GM10847 (cell line): ENCODE data around the gene POU2F2.

Experiments used
- POLR2A ChIP-seq: IDR thresholded peaks from 2 replicates; pipeline ENCODE4 v1.6.1; 2011; ENCODE audit not compliant: insufficient read length; ENCODE audit errors: extremely low read depth

Gene POU2F2

DNA sequence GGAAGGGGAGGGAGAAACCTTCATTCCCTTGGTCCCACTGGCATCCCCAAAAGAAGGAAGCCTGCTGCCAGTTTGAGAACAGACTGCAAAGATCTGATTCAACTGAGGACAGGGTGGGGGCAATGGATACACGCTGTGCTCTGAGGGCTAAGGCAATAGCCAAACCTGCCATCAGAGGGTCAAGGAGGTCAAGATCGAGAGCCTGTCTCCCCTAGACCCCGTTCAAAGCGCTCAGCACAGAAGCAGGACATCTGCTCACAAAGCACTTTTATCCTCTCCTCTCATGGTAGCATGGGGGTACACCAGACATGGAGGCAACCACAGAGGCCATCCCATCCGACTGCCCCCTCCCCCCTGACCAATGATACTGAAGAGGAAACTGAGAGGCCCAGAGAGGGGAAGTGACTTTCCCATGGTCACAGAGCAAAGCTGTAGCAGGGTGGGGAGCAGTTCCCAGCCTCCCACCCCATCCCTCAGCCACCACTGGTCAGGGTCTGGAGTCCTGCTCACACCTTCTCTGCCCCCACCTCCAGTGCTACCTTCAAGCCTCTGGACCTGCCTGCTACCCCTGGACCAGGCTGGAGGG, 11.1 kb downstream of the POU2F2 start:
- TF ChIP-seq POLR2A: no peak

DNA sequence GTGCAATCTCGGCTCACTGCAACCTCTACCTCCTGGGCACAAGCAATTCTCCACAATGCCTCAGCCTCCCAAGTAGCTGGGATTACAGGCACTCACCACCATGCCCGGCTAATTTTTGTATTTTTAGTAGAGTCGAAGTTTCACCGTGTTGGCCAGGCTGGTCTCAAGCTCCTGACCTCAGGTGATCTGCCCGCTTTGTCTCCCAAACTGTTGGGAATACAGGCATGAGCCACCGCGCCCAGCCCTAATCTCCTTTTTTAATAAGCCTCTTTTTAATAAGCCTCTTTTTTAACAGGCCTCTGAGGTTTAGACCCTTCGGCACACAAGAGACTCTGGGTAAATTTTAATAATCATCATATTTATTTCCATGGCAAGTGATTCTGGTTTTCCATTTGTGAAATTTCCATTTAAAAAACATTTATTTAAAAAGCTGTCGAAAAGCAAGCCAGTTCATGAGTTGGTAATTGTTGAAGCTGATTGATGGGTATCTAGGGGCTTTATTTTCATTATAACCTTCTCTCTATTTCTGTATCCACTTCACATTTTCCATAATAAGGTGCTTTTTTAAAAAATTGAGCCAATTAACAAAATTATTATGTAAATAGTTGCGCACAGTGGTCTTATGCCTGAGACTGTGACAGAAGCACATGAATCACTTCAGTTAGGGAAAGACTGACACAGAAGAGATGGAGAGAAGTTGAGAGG, 11.8 kb downstream of the POU2F2 start:
- TF ChIP-seq POLR2A: no peak

DNA sequence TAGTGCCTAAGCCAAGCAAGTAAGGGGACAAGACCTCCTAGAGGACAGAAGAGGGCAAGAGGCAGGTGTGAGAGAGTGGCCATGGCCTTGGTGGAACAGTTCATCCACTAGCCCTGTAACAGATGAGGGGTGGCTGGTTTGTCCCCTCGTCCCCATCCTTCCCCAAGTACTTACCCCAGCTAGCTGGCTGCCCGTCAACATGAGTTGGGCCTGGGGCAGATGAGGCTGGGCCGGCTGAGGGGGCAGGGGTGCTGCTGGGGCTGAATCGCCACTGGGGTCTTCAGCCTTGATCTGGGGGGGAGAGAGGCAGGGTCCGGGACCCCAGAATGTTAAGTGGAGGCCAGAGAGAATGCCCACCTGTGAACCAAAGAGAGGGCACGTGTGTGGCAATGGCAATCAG, 15.2 kb downstream of the POU2F2 start:
- TF ChIP-seq POLR2A: no peak

DNA sequence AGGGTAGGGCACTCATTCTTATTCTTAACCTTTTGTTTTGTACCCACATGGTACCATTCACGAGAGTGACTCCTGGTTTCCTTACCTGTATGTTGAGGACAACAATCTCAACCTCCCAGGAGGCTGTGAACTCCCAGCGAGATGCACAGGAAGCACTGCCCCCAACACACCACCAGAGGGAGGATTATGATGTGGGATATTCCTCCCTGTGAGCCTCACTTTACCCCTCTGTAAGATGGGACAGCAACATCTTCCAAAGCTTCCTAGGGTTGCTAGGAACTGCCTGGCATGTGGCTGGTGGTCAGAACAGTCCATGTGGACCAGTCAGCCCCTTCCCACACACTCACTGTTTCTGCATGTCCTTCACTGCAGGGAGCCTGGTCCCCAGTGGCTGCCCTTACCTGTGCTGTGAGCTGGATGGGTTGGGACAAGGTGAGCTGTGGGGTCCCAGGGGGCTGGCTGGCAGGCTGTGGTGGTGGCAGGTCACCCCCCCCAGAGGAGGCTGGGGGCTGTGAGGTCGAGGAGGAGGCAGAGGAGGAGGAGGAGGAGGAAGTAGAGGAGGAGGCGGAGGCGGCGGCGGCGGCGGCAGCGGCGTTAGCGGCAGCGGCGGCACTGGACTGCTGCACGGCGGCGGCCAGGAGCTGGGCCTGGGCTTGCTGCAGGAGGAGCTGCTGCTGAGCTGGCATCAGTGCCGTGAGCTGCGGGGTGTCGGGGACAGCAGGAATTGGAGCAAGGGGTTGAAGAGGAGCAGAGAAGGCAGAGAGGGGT, 15.8 kb downstream of the POU2F2 start:
- TF ChIP-seq POLR2A: no peak

DNA sequence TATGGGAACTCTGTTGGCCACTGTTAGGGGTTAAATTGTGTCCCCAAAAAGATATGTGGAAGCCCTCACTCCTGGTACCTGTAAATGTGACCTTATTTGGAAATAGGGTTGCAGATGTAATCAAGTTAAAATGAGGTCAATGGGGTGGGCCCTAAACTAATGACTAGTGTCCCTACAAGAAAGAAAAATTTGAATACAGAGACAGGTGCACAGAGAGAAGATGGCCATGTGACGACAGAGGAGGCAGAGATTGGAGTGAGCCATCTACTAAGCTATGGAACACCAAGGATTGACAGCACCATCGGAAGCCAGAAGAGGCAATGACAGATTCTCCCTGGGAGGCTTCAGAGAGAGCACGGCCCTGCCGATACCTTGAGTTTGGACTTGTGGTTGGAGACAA, 16.5 kb downstream of the POU2F2 start:
- no peak for TF ChIP-seq POLR2A

- TF ChIP-seq POLR2A: no peak
Observed at GRCh38 chr19:42115219-42115618, 17.0 kb downstream of the POU2F2 start.

- TF ChIP-seq POLR2A: no peak
Observed at GRCh38 chr19:42114412-42114811, 17.8 kb downstream of the POU2F2 start.

GRCh38 chr19:42113641-42114348, 18.5 kb downstream of the POU2F2 start:
- no peak for TF ChIP-seq POLR2A

DNA sequence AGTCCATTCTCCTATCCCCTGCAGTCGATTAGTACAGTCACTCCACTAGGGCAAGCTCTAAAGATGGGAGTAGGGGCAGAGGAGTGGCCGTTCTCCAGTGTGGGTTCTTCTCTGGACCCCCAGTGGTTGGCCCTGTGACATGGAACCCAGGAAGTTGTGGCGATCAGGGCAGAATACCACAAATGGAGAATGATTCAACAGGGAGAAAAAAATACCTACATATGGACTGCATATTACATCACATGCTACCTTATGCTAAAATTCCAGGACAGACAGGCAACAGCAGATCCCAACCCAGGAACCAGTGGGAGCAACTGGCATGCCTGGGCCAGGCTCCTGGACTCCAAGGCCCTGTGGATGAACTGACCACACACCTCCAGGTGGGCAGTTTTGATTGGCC, 20.4 kb downstream of the POU2F2 start:
- TF ChIP-seq POLR2A: no peak

- TF ChIP-seq POLR2A: no peak
Observed at GRCh38 chr19:42111384-42111783, 20.9 kb downstream of the POU2F2 start.

DNA sequence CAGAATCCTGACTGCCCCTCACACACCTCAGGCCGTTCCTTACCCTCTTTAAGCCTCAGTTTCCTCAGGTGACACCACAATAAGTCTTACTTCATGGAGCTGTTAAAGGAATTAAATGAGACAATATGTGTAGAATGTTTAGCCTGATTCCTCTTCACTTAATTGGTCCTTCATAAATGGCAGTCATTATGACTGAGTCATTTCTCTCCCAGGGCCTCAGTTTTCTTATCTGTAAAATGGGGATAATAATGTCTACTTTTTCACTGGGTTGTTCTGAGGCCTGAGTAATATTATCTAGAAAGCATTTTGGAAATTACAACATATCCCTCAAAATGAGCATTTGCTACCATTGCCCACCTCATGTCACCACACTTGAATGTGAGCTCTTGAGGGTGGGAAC, 21.6 kb downstream of the POU2F2 start:
- no peak for TF ChIP-seq POLR2A

- TF ChIP-seq POLR2A: no peak
Observed at GRCh38 chr19:42109896-42110295, 22.4 kb downstream of the POU2F2 start.

DNA sequence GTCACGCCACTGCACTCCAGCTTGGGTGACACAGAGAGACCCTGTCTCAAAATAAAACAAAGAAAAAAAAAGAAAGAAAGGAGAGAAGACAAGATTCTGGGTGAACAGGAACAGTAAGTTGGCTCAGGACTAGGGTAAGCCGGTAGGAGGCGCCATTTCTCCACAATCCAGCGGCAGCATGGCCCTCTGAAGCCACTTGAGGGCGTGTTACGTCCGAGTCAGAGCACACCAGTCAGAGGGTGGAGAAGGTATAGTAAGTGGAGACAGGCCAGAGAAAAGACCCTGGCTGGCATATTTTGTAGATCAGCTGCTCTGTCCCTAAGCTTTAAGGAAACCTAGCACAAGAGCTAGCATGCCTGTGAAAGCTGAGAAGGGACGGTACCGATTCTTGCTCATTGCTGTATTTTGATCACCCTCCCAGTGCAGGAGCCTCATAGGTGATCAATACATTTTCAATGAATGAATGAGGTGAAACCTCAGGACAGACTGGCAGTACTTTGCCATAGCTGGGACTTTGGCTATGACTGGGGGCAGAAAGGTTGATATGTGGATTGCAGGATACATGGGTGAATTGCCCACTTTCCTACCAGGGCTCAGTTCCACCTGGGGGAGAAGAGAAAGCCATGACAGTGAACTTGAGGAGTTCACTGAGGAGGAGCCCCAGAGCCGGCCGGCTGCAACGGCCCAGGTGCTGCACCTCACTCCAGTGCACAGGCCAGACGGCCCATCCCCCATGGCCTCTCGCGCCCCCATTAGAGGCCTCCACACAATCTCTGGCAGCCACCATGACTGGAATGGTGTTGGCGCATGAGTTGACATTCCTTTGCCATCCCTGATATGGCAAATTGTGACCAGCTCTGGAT, 23.5 kb downstream of the POU2F2 start:
- no peak for TF ChIP-seq POLR2A

DNA sequence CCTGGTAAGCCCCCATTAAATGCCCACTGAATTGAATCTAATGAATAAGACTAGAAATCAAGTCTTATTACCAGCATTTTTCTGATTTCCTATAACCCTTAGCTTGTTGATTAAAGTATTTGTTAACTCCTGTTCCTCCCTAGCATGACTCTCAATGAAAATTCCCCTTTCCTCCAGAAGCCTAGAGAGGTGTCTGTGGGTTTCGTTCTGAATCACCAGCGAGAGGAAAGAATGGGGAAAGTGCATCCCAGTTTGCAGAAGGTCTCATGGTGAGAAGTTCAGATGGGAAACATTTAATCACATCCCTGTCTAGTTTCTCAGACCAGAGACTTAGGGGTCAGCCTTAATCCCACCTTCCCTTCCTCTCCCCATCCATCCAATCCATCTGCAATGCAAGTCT, 26.9 kb downstream of the POU2F2 start:
- no peak for TF ChIP-seq POLR2A

DNA sequence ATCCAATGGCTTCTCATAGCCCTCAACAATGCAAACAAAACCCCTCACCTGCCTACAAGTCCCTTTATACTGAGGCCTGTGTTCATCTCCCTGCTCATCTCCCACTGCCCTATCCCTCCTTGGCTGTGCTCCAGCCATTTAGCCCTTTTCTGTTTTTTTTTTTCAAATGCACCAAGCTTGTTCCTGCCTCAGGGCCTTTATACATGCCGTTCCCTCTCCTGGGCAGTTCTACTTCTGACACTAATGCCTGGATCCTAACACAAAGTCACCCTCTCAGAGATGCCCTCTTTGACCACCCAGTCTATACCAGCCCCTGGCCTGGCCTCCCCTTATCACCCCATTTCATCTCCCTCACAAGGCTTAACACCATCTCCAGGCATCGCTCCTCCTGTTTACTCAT, 29.4 kb downstream of the POU2F2 start:
- no peak for TF ChIP-seq POLR2A

DNA sequence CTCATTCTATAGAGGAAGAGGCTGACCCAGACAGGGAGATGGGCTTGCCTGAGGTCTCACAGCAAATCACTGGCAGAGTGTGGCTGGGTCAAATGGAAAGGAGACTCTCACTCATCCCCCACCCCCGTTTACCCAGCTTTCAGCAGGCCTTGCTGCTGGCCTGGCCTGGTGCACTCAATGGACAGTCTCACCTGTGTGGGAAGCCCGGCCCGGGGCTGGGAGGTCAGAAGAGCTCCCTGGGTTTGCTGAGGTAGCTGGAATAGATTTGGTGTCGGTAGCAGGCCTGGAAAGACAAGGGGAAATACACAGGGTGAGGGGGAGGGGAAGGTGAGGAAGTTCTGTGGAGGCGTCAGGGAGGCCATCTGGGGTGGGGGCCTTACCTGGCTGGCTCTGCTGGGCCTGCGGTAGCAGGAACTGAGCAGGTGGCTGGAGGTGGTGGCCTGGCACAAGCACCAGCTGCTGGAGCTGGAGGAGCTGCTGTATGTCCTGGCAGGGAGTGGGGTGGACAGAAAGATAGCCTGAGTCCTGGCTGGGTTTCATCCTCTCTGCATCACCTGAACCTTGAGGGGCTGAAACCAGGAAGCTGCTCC, 32.8 kb downstream of the POU2F2 start:
- TF ChIP-seq POLR2A: no peak
